A549 (cell line): Measurements from ENCODE around the gene MRPS34.

Experiments used
- MAFK ChIP-seq: fragments of 450-650 bp; IDR thresholded peaks from 2 replicates; pipeline ENCODE4 v1.6.1; 2014; ENCODE audit not compliant: partially characterized antibody
- MAX ChIP-seq: IDR thresholded peaks from 2 replicates; pipeline ENCODE4 v1.6.1; 2012
- PHF8 ChIP-seq: fragments of 200-600 bp; sonication (generic); IDR thresholded peaks from 2 replicates; pipeline ENCODE4 v1.6.1; 2016; ENCODE audit warnings: low read depth, mild to moderate bottlenecking, antibody characterized with exemption, moderate library complexity, borderline replicate concordance

GRCh38 chr16:1794908-1795666 is 22.2 kb upstream of the MRPS34 start:
- TF ChIP-seq PHF8 (no peak), MAX (no peak), MAFK (peak; percentile 65)
